NOMO-1 treated with dmso at 0.1 percent for 144 hours (cell line): ENCODE data around the gene SNTA1.
"Not testable (repeated sequence)": the region's sequence is repeated elsewhere in the genome, so short reads cannot be mapped to it uniquely, and the experiment has no call there.

Source experiments
- DNase-seq: peaks from one replicate; lab custom pipeline; 2025; ENCODE audit not compliant: unreplicated experiment; lab: John Stamatoyannopoulos, UW

SNTA1 gene

DNA sequence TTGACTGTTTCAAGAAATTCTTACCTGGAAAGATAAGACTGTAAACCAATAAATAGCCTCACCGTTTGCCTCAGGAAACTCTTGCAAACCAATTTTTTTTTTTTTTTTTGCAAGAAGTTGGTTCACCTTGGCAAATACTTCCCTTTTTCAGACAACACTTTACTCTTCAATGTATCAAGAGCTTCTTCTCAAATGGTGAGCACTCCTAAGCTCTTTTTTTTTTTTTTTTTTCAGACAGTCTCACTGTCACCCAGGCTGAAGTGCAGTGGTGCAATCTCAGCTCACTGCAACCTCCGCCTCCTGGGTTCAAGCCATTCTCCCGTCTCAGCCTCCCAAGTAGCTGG, 22.7 kb upstream of the SNTA1 start:
- no peak for DNase-seq

DNA sequence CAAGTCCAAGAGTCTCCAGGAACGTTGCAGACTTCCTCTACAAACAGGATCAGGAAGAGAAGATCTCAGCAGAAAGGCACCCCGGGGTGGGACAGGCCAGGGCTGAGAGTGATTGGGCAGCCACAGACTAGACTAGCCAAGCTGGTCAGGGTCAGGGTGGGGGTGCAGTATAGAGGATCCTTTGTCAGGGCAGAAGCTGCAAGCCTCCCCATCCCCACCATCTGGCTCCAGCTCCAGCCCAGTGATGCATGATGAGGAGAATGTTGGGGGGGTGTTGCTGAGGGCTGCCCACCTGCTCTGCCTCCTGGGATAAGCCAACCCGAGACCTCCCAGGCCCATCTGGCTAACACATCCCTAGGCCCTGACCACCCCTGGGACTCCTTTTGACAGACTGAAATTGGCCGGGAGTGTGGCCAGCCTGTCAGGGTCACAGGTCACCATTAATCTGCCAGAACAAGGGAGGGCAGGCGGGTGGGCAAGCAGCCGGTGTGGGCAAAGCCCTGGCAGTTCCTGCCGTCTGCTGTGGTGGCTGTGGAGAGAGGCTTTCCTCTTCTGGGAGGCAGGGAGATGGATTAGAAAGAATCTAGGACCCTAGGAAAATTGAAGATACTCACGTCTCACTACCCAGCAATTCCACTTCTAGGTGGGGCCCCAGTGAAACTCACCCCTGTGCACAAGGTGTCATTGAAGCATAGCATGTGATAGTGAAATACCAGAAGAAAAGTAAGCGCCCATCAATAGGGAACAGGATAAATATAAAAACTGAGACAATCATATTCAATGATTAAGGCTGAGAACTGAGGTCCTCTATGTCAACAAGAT, 22.1 kb upstream of the SNTA1 start:
- no peak for DNase-seq

DNA sequence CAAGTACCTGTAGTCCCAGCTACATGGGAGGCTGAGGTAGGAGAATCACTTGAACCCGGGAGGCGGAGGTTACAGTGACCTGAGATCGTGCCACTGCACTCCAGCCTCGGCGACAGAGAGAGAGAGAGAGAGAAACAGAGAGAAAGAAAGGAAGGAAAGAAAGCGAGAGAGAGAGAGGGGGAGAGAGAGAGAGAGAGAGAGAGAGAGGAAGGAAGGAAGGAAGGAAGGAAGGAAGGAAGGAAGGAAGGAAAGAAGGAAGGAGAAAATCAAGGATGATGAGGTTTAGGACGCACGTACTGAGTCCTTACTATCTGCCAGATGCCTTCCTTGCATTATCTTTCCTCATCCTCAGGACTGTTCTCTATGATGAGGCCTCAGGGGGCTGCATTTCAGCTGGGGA, 21.2 kb upstream of the SNTA1 start:
- not testable (repeated sequence) for DNase-seq

DNA sequence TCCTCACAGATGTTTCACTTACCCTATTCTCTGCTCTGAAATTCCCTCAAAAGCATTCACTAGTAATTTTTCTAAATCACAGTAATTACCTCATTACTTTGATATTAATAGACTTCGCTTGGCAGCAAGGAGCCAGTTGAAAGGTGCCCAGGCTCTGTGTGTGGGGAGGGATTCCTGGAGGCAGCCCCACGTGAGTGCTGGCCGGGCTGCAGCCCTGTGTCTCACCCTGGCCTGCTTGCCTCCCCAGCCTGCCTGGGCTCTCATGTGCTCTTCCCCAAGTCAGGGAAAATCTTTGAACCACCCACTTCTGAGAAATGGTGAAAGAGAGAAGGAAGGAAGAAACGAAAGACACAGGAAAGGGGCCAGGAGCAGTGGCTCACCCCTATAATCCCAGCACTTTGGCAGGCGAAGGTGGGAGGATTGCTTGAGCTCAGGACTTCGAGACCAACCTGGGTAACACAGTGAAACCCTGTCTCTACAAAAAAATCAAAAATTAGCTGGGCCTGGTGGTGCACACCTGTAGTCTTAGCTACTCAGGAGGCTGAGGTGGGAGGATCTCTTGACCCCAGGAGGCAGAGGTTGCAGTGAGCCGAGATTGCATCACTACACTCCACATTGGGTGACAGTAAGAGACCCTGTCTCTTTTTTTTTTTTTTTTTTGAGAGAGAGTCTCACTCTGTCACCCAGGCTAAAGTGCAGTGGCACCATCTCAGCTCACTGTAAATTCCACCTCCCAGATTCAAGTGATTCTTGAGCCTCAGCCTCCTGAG, 20.0 kb upstream of the SNTA1 start:
- DNase-seq, result no peak

DNA sequence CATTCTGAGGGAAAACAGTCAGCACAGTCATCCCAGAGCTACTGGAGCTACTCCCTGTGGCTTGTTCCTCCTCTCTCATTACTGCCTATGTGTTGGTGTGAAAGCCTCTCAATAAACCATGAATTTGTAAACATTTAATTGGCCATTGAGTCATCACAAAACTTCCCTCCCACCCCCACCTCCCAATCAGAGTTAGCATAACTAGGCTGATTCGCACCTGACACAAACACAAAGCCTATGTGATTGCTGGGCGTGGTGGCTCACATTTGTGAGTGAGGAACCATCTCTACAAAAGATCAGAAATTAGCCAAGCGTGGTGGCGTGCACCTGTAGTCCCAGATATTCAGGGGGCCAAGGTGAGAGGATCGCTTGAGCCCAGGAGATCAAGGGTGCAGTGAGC, 17.1 kb upstream of the SNTA1 start:
- DNase-seq, result no peak

DNA sequence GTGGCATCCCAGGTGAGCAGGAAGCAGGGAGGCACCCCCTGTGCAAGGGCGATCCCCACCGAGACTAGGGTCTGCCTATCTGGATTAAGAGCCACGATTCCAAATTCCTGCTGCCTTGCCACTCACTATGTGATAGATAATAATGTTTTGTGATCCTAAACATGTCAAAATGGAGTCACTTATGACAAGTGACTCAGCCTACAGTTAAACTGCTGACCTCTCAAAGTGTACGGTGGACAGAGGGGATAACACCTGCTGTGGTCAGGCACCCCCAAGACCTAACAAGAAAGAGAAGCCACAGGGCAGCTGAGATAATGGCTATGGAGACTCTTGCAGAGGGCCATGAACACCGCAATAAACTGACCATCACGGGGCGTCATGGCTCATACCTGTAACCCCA, 16.0 kb upstream of the SNTA1 start:
- DNase-seq, result no peak

DNA sequence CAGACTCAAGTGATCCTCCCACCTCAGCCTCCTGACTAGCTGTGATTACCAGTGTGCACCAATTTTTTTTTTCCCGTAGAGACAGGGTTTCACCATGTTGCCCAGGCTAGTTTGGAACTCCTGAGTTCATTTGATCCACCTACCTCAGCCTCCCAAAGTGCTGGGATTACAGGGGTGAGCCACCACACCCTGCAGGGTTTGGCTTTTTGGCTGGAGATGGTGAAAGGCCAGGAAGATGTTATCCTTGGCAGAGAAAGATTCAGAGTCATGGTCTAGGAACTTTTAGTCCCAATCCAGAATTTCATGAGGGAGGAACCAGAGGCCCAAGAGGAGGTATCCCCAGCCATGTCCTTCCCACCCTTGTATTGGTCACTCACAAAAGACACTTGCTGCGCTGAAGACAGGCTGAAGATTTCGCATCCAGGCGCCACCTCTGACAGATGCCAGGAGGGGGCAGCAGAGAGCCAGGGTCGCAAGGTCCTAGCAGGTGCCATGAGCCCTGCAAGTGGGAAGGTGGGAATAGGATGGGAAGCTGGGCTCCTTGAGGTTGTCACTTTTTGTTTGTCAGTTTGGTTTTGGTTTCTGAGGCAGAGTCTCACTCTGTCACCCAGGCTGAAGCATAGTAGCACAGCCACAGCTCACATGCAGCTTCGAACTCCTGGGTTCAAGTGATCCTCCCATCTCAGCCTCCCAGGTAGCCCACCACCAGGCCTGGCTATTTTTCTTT, 13.5 kb upstream of the SNTA1 start:
- DNase-seq, result peak; percentile 10

DNA sequence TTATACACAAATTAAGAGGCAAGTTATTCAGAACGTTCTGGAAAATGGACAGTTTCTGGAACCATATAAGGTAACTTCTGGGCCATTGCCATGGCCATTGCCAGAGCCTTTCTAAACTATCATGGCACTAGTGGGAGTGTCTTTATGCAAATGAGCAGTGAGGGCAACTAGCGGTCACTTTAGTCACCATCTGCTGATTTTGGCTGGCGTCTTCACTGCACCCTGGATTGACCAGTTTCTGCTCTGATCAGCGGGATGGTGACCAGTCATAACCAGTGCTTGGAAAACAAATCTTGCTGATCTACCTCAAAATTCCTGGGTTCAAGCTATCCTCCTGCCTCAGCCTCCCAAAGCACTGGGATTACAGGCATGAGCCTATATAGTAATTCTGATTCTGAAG, 7.3 kb upstream of the SNTA1 start:
- no peak for DNase-seq

DNA sequence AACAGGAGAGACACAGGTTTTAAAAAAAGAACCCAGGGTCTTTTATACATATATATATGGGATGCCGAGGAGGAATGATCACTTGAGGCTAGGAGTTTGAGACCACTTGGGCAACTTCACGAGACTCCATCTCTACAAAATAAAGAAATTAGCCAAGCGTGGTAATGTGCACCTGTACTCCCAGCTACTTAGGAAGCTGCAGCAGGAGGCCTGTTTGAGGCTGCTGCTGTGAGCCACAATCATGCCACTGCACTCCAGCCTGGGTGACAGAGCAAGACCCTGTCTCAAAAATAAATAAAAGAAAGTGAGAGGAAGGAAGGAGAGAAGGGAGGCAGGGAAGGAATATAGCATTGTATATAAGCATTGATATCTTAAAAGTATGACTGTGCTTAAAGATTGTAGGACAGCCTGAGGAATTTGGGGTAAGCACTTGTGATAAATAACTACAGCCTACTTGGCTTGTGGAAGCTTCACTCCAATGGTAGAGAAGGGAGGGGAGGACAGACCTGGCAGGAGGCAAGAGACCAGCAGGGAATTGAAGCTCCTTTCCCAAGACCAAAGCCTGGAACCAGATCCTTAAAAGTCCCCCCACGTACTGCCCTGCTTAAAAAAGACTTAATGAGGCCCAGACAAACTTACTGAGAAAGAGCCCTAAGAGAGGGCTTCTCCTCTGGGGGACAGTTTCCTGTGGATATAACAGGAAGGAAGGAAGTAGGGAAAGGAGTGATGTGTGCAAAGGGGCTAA, 2.5 kb upstream of the SNTA1 start:
- no peak for DNase-seq

DNA sequence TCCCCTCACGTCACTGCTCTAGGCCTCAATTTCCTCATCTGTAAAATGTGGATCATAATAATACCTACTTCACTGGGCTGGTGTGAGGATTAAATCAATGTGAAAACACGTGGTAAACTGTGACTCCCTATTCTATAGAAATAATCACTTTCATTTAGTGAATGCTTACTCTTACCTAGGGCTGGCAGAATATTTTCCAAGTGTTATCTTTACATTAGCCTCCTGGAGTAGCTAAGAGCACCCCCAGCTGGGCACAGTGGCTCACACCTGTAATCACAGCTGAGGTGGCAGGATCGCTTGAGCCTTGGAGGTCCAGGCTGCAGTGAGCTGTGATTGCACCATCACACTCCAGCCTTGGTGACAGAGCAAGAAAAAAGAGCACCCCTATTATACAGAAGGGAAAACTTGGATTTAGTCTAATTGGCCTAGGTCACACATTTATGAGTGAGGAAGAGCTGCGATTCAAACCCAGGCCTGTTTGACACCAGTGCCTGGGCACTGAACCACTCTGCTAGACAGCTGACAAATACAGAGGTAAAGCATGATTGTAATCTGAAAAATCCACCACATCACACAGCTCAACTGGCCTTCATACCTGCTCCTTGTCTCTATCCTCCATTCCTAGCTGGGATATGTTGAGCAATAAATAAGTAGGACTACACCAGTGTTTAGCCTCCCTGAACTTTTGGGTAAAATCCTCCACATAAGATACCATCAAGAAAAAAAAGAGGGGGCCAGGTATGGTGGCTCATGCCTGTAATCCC, 1.4 kb upstream of the SNTA1 start:
- DNase-seq, result no peak

DNA sequence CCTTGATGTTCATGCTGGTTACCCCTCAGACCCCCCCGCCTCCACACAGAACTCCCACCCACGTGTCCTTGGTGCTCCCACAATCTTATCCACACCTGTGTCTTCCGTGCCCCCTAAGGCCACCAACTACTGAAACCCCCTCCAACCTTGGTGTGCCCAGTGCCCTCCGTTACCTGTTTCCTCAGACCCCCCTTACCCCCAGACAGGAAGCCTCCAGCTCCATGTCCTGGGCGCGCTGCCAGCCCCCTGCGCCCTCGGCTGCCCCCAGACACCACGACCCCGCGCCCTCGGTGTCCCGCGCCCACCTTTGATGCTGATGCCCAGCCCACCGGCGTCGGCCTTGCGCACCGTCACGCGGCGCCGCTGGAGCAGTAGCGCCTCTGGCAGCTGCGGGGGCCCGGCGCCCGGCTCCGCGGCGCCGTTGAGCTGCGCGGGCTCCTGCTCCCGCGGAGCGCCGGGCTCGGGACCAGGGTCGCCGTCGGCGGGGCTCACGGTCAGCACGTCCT, 504 bp downstream of the SNTA1 start:
- no peak for DNase-seq

DNA sequence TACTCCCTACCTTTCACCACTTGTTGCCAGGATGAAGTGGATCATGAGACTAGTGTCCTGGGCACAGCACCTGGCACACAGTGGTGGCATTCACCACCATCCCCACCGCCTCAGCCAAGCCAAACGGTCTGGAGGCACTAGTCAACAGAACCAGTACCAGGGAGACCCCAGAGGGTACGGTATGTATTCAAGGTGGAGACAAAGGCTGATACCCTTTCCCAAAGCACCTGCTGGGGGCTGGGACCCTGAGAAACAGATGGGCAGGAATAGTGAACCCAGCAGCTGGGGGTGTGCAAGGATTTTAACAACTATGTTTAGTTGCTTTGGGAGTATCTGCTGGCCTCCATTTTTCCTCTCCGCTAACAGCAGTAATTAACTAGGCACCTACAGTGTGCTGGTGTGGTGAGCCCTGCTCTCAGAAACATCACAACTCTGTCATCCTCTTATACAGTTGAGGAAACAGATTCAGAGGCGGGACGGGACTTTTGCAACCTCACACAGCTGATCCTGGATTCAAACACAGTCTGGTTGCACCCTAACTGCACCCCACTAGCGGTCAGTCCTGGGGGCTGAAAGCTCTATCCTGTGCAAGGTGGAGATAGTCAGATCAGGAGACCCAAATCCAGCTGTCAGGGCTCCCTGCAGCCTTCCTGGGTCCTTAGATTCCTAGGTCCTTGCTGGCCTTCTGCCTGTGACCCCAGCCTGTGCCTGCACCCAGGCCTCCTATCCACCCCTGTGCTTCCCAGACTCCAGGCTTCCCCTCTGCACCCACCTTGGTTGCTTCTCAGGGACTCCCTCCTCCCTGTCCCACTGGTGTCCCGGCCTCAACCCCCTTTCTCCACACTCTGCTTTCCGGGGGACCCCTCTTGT, 1.2 kb downstream of the SNTA1 start:
- no peak for DNase-seq

DNA sequence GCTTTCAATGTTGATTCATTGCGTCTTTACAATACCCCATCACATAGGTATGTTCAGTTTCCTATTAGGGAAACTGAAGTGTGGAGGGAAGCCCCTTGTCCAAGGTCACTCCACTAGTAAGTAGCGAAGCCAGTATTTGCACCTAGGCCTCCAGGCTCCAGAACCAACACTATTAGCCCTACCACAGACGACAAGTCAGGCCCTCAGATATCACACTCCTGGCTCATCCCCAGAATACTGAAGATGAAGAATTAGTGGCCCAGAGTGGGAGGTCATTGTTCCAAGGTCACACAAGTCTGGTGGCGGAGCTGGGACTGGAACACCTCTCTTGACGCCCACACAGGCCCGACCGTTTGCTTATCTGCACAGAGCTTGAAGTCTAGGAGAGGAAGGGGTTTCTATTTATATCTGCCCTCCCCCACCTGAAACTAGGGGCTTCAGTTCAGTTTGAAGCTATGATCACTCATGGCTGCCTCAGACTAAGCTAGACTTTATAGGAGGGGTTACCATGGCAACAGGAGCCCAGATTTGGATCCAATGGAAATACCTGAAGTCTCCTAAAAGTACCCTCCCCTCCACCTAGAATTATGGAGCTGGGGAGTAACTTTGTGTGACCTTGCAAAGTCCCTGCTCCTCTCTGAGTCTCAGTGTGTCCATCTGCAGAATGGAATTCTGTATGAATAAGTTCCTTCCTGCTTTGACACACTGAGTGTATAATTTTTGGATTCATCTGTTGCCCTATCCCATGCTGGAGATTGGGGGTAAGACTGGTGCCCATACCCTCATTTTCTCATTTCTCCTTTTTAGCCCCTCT, 2.2 kb downstream of the SNTA1 start:
- no peak for DNase-seq

DNA sequence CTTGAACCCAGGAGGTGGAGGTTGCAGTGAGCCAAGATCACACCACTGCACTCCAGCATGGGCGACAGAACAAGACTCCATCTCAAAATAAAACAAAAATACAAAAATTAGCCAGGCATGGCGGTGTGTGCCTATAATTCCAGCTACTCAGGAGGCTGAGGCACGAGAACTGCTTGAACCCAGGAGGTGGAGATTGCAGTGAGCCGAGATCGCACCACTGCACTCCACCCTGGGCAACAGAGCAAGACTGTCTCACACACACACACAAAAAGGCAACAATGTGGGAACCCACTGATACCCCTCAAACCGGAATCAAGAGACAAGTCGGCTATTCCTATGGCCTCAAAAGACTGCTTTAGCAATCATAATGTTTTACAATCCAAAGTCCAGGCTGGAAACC, 3.0 kb downstream of the SNTA1 start:
- DNase-seq, result not testable (repeated sequence)

DNA sequence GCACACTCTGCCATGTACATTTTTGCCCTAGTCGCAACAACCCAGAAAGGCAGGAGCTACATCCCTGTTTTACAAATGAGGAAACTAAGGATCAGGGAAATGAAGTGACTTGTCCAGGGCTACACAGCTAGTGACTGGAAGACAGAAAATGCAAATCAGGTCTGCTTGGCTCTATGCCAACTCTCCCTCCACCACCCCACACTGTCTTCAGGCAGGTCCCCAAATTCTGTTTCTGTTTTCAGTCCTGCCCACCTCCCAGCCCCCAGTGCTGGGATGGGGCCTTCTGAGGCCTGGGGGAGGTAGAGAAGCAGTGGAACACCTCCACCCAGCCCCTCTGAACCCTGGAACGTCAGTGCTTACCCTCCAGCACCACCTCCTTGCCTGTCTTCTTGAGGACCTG, 5.1 kb downstream of the SNTA1 start:
- DNase-seq, result no peak

DNA sequence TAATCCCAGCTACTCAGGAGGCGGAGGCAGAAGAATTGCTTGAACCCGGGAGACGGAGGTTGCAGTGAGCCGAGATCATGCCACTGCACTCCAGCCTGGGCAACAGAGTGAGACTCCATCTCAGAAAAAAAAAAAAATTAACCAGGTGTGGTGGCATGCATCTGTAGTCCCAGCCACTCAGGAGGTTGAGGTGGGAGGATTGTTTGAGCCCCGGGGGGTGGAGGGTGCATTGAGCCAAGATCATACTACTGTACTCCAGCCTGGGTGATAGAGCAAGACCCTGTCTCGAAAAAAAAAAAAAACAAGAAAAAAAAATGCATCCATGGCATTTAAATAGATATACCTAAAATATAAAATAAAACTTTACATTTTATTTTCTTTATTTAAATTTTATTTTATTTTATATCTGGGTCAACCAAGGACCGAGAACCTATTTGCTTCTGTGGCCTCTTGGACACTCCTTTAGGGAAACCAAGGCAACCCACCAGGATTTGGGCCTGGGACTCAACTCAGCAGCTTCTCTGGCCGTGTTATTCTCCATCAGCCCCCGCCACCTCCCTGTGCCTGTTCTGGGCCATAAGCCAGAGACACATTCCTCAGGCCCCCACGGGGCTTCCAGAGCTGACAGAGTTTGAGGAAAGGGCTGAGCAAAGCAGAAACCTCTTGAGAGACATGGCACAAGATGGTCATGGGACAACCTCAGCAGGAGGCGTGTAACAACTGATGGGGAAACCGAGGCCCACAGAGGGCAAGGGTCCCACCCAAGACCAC, 6.2 kb downstream of the SNTA1 start:
- no peak for DNase-seq

DNA sequence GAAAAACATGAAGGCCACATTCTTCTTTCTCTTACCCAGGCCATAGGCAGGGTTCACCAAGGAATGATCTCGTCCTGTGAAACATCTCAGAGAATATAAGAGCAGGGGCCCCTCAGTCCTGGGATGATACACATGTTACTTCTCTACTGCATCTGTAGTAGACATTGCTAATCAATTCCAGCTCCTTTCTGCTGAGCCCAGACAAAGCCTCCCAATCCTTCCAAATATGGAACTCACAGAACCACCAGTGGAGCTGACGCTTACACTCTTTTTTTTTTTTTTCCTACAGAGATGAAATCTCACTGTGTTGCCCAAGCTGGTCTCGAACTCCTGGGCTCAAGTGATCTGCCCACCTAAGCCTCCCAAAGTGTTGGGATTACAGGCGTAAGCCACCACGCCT, 9.1 kb downstream of the SNTA1 start:
- no peak for DNase-seq
